HepG2 (cell line): ENCODE data around the gene ADPRS. TPM values are rescaled to one million over a fixed set of nuclear protein-coding genes. Genes with fewer than 3 reads are reported as not detected.

ENCODE experiments used
- ATAC-seq: fragments of 200-7000 bp; cut with Tn5 transposase; 3 replicates; pipeline ENCODE4 v1.9.1; 2020; ENCODE audit warnings: mild to moderate bottlenecking, moderate library complexity
- BruUV-seq: library from RNA; stranded (reverse); fragments of 400-500 nt; replicated peaks from 2 replicates; lab custom pipeline; 2021; lab: Mats Ljungman, UMichigan
- CTCF ChIA-PET: fragments of 300-600 bp; formaldehyde crosslinking; extraction: SDS; loops from one replicate; lab custom pipeline; 2021; ENCODE audit warnings: low total read pairs, inconsistent platforms, low intra/inter-chr PET ratio; lab: Yijun Ruan, JAX
- POLR2A ChIA-PET: fragments of 350-600 bp; sonication (Branson Sonifier 250); formaldehyde crosslinking; loops from one replicate; lab custom pipeline; 2020; ENCODE audit warnings: antibody characterized with exemption, inconsistent platforms; lab: Yijun Ruan, JAX
- DNase-seq: peaks from one replicate; pipeline ENCODE4 v3.0.0-alpha.2; 2015; ENCODE audit warnings: low spot score
- FAIRE-seq: peaks from 3 replicates; lab custom pipeline; 2011; peaks lifted over from hg19 to GRCh38; lab: Jason Lieb, UNC
- H2AFZ ChIP-seq: one replicate; pipeline ENCODE4 v1.6.1; 2011; ENCODE audit warnings: low read length, inconsistent platforms
- H3K27ac ChIP-seq: fragments of 300-600 bp; 3 replicates; pipeline ENCODE4 v1.8.0; 2011; ENCODE audit warnings: mixed run types, mild to moderate bottlenecking, mixed read lengths, low read length, inconsistent platforms; ENCODE audit not compliant: insufficient read depth; ENCODE audit errors: extremely low read length
- H3K27me3 ChIP-seq, 2 experiments: fragments of 200-600 bp in 1 of 2; 2 replicates in 1 of 2; 3 replicates in 1 of 2; pipeline versions ENCODE4 v1.6.0 to v1.8.0; 2011; ENCODE audit warnings: low read length in 2 of 2, mild to moderate bottlenecking in 2 of 2, moderate library complexity in 2 of 2, inconsistent platforms in 1 of 2; ENCODE audit not compliant: insufficient read depth in 2 of 2, control insufficient read depth in 1 of 2
- H3K36me3 ChIP-seq, 2 experiments: fragments of 200-600 bp in 1 of 2; replicated peaks in 1 of 2; 2 replicates in 1 of 2; 3 replicates in 1 of 2; pipeline versions ENCODE4 v1.5.1 to v1.8.0; 2011; ENCODE audit warnings: low read length in 2 of 2, inconsistent platforms in 1 of 2; ENCODE audit not compliant: insufficient read depth in 2 of 2, control insufficient read depth in 1 of 2
- H3K4me1 ChIP-seq: 2 replicates; pipeline ENCODE4 v1.5.1; 2012; ENCODE audit warnings: low read length, inconsistent platforms; ENCODE audit not compliant: insufficient read depth
- H3K4me2 ChIP-seq: 2 replicates; pipeline ENCODE4 v1.6.0; 2011; ENCODE audit warnings: low read depth, low read length, inconsistent platforms
- H3K4me3 ChIP-seq, 3 experiments: fragments of 200-600 bp in 1 of 3; sonication (generic), shearing (Covaris generic) in 1 of 3; replicated peaks in 1 of 3; 2 replicates each; pipeline ENCODE4 v1.5.1; 2011 to 2016; ENCODE audit warnings: low read length in 3 of 3, inconsistent platforms in 2 of 3, low read depth in 2 of 3, mild to moderate bottlenecking in 2 of 3, control low read depth in 1 of 3, mixed read lengths in 1 of 3; ENCODE audit not compliant: insufficient read depth in 1 of 3
- H3K79me2 ChIP-seq: one replicate; pipeline ENCODE4 v1.6.1; 2011; ENCODE audit warnings: low read length, inconsistent platforms; ENCODE audit not compliant: insufficient read depth
- H3K9ac ChIP-seq: 2 replicates; pipeline ENCODE4 v1.6.0; 2011; ENCODE audit warnings: mild to moderate bottlenecking, low read depth, low read length, inconsistent platforms; ENCODE audit not compliant: insufficient read depth
- H3K9me3 ChIP-seq: 2 replicates; pipeline ENCODE4 v1.5.1; 2012; ENCODE audit warnings: mild to moderate bottlenecking, low read length
- H4K20me1 ChIP-seq: 2 replicates; pipeline ENCODE4 v1.6.0; 2011; ENCODE audit warnings: inconsistent platforms, mild to moderate bottlenecking, low read length, moderate library complexity; ENCODE audit not compliant: insufficient read depth
- E2F1 ChIP-seq: sonication (generic); formaldehyde crosslinking; IDR thresholded peaks from 2 replicates; pipeline ENCODE4 v1.5.0; 2020; ENCODE audit warnings: missing genetic modification reagents
- KLF12 ChIP-seq: sonication (generic); formaldehyde crosslinking; IDR thresholded peaks from 2 replicates; pipeline ENCODE4 v1.4.0; 2020; ENCODE audit warnings: missing genetic modification reagents, borderline replicate concordance
- PHF21A ChIP-seq: sonication (generic); formaldehyde crosslinking; IDR thresholded peaks from 2 replicates; pipeline ENCODE4 v1.5.0; 2020; ENCODE audit warnings: mild to moderate bottlenecking, missing genetic modification reagents
- RBAK ChIP-seq: sonication (generic); formaldehyde crosslinking; IDR thresholded peaks from 2 replicates; pipeline ENCODE4 v1.5.1; 2020; ENCODE audit warnings: mild to moderate bottlenecking, missing genetic modification reagents
- SMAD9 ChIP-seq: sonication (generic); formaldehyde crosslinking; IDR thresholded peaks from 2 replicates; pipeline ENCODE4 v1.5.1; 2020; ENCODE audit warnings: mild to moderate bottlenecking, missing genetic modification reagents
- SMC3 ChIP-seq: IDR thresholded peaks from 2 replicates; pipeline ENCODE4 v1.6.1; 2011; ENCODE audit warnings: low read length, improper control_type of control experiment
- ZNF432 ChIP-seq: sonication (generic); formaldehyde crosslinking; IDR thresholded peaks from 2 replicates; pipeline ENCODE4 v1.5.0; 2020; ENCODE audit warnings: missing genetic modification reagents, mild to moderate bottlenecking, borderline replicate concordance
- ZNF703 ChIP-seq: sonication (generic); formaldehyde crosslinking; IDR thresholded peaks from 2 replicates; pipeline ENCODE4 v1.5.1; 2020; ENCODE audit warnings: missing genetic modification reagents, mild to moderate bottlenecking, moderate library complexity, borderline replicate concordance
- ZNF776 ChIP-seq: sonication (generic); formaldehyde crosslinking; IDR thresholded peaks from 2 replicates; pipeline ENCODE4 v1.4.0; 2020; ENCODE audit warnings: mild to moderate bottlenecking, missing genetic modification reagents
- ZSCAN22 ChIP-seq: sonication (generic); formaldehyde crosslinking; IDR thresholded peaks from 2 replicates; pipeline ENCODE4 v1.4.0; 2020; ENCODE audit warnings: mild to moderate bottlenecking, missing genetic modification reagents
- ZSCAN9 ChIP-seq: IDR thresholded peaks from 2 replicates; pipeline ENCODE4 v1.6.1; 2016; ENCODE audit warnings: borderline replicate concordance
- WGBS: methylation state at CpG from one replicate; pipeline ENCODE4 v1.1.6; 2017; ENCODE audit warnings: low lambda C conversion rate; 5-methylcytosine and 5-hydroxymethylcytosine counted together
- in situ Hi-C: cut with HindIII; loops from 2 replicates; pipeline ENCODE4 v1.10.0; 2017; ENCODE audit warnings: low pct_unique_long_range_greater_than_20kb; ENCODE audit not compliant: extremely low pct_ligation_motif_present
- intact Hi-C: fragments of 100-400 bp; cut with micrococcal nuclease; formaldehyde crosslinking; loops from one replicate; pipeline ENCODE4 v1.10.0; 2022; ENCODE audit not compliant: unreplicated experiment
- polyA plus RNA-seq, 8 experiments: library from polyadenylated mRNA; depleted of rRNA in 3 of 8; stranded (reverse) in 7 of 8; unstranded in 1 of 8; fragments of >200 nt; fragmentation: Illumina TruSeq in 4 of 8; extraction: Trizol in 4 of 8; gene quantifications; 2 replicates each; pipeline versions ENCODE4 v1.2.1 to v1.2.3, GENCODE V29; 2011 to 2016; ENCODE audit warnings: low read depth in 4 of 8, missing spikeins in 1 of 8, mixed read lengths in 1 of 8; ENCODE audit not compliant: insufficient read depth in 1 of 8
- total RNA-seq, 5 experiments: library from RNA; depleted of rRNA; stranded (reverse); fragments of >200 nt; fragmentation: Illumina TruSeq; extraction: Trizol; gene quantifications; 2 replicates each; pipeline ENCODE4 v1.2.3, GENCODE V29; 2016; ENCODE audit warnings: low read depth in 1 of 5
- TF ChIP-seq, protein P1 (sequence below): sonication (generic); formaldehyde crosslinking; IDR thresholded peaks from 2 replicates; pipeline ENCODE4 v1.4.0; 2020; ENCODE audit warnings: missing genetic modification reagents; ENCODE audit errors: not compliant biosample characterization
- TF ChIP-seq, protein P2 (sequence below): sonication (generic); formaldehyde crosslinking; IDR thresholded peaks from 2 replicates; pipeline ENCODE4 v1.5.1; 2020; ENCODE audit warnings: mild to moderate bottlenecking, missing genetic modification reagents, borderline replicate concordance
- TF ChIP-seq, protein P3 (sequence below): sonication (generic); formaldehyde crosslinking; IDR thresholded peaks from 2 replicates; pipeline ENCODE4 v1.8.1; 2023; ENCODE audit warnings: mild to moderate bottlenecking, moderate library complexity, missing genetic modification reagents
- TF ChIP-seq, protein P4 (sequence below): sonication (generic); formaldehyde crosslinking; conservative IDR thresholded peaks from 2 replicates; pipeline ENCODE4 v1.8.0; 2022; ENCODE audit warnings: missing genetic modification reagents

The ADPRS gene
- total and polyA plus RNA-seq, 2 of the 13 experiments (the other 11 are each of a cell fraction or from before 2014, with no cell fraction given): 30.6 to 36.4 TPM

DNA sequence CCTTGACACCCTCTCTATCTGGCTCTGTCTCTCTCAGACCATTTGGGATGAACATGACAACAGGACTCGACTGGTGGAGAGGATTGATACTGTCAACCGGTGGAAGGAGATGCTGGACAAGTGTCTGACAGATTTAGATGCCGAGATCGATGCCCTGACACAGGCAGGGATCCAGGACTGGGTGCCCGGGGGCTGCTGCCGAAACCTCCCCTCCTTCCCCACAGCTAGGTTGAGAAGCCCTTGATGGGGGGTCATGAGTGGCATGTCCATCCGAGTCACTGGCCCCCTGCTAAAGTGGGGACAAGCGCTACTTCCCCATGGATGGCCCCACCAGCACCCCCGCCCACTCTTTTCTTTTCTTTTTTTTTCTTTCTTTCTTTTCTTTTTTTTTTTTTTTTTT, 3.6 kb upstream of the ADPRS start:
- no peak overlapping the region for H2AFZ ChIP-seq
- peaks cover 11% of the 10 kb centered on the region for H3K79me2 ChIP-seq
- no peaks in the 10 kb centered on the region for H3K36me3 ChIP-seq
- H3K27me3 ChIP-seq: peaks cover 0 to 2% of the 10 kb centered on the region in 2 experiments; a peak in 1 of 5 replicates
- no peak overlapping the region for H3K27ac ChIP-seq
- in situ Hi-C loops (no loop called here), intact Hi-C loops (no loop called here)
- no peak overlapping the region for H3K4me3 ChIP-seq
- ChIA-PET POLR2A (no interaction called here), CTCF (no interaction called here)
- peaks cover 20% of the 10 kb centered on the region for H3K4me1 ChIP-seq
- DNase-seq: no peak
- BruUV-seq: no TSS peak
- FAIRE-seq: no peak
- no peak for ATAC-seq
- no peak overlapping the region for H3K9ac ChIP-seq
- H3K4me2 ChIP-seq: no peak overlapping the region
- WGBS: 81% methylated on average over 8 of the region's 9 CpGs
- no peaks in the 10 kb centered on the region for H4K20me1 ChIP-seq
- H3K9me3 ChIP-seq: no peaks in the 10 kb centered on the region
- TF ChIP-seq ZNF776 (CRISPR knock-in tag) (no peak), E2F1 (CRISPR knock-in tag) (no peak), ZNF703 (no peak), ZSCAN22 (CRISPR knock-in tag) (no peak), ZSCAN9 (CRISPR knock-in tag) (no peak), ZNF432 (no peak), SMC3 (no peak), SMAD9 (CRISPR knock-in tag) (no peak), RBAK (no peak), PHF21A (CRISPR knock-in tag) (no peak), KLF12 (no peak)
- TF ChIP-seq, protein P1, sequence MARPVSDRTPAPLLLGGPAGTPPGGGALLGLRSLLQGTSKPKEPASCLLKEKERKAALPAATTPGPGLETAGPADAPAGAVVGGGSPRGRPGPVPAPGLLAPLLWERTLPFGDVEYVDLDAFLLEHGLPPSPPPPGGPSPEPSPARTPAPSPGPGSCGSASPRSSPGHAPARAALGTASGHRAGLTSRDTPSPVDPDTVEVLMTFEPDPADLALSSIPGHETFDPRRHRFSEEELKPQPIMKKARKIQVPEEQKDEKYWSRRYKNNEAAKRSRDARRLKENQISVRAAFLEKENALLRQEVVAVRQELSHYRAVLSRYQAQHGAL (CRISPR knock-in tag): no peak
- TF ChIP-seq, protein P2, sequence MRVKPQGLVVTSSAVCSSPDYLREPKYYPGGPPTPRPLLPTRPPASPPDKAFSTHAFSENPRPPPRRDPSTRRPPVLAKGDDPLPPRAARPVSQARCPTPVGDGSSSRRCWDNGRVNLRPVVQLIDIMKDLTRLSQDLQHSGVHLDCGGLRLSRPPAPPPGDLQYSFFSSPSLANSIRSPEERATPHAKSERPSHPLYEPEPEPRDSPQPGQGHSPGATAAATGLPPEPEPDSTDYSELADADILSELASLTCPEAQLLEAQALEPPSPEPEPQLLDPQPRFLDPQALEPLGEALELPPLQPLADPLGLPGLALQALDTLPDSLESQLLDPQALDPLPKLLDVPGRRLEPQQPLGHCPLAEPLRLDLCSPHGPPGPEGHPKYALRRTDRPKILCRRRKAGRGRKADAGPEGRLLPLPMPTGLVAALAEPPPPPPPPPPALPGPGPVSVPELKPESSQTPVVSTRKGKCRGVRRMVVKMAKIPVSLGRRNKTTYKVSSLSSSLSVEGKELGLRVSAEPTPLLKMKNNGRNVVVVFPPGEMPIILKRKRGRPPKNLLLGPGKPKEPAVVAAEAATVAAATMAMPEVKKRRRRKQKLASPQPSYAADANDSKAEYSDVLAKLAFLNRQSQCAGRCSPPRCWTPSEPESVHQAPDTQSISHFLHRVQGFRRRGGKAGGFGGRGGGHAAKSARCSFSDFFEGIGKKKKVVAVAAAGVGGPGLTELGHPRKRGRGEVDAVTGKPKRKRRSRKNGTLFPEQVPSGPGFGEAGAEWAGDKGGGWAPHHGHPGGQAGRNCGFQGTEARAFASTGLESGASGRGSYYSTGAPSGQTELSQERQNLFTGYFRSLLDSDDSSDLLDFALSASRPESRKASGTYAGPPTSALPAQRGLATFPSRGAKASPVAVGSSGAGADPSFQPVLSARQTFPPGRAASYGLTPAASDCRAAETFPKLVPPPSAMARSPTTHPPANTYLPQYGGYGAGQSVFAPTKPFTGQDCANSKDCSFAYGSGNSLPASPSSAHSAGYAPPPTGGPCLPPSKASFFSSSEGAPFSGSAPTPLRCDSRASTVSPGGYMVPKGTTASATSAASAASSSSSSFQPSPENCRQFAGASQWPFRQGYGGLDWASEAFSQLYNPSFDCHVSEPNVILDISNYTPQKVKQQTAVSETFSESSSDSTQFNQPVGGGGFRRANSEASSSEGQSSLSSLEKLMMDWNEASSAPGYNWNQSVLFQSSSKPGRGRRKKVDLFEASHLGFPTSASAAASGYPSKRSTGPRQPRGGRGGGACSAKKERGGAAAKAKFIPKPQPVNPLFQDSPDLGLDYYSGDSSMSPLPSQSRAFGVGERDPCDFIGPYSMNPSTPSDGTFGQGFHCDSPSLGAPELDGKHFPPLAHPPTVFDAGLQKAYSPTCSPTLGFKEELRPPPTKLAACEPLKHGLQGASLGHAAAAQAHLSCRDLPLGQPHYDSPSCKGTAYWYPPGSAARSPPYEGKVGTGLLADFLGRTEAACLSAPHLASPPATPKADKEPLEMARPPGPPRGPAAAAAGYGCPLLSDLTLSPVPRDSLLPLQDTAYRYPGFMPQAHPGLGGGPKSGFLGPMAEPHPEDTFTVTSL (CRISPR knock-in tag): no peak
- TF ChIP-seq, protein P3, sequence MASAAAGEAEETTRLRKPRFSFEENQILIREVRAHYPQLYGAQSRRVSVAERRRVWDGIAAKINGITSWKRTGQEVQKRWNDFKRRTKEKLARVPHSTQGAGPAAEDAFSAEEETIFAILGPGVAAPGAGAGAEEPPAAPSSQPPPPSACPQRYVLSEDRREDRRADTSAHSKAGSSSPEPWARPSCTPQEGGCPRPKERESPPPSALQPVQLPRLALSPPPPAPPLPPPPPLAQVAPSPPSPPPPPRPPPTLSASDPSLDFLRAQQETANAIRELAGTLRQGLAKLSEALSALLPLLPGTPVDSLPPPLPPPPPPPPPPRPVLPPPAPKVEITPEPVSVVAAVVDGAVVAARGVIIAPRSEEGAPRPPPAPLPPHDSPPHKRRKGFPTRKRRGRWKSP (CRISPR knock-in tag): no peak
- TF ChIP-seq, protein P4, sequence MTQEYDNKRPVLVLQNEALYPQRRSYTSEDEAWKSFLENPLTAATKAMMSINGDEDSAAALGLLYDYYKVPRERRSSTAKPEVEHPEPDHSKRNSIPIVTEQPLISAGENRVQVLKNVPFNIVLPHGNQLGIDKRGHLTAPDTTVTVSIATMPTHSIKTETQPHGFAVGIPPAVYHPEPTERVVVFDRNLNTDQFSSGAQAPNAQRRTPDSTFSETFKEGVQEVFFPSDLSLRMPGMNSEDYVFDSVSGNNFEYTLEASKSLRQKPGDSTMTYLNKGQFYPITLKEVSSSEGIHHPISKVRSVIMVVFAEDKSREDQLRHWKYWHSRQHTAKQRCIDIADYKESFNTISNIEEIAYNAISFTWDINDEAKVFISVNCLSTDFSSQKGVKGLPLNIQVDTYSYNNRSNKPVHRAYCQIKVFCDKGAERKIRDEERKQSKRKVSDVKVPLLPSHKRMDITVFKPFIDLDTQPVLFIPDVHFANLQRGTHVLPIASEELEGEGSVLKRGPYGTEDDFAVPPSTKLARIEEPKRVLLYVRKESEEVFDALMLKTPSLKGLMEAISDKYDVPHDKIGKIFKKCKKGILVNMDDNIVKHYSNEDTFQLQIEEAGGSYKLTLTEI (CRISPR knock-in tag): no peak
